PC-9 (cell line): ENCODE data around the gene ZNF790. TPM values are rescaled to one million over a fixed set of nuclear protein-coding genes. Genes with fewer than 3 reads are reported as not detected.

Experiments used
- BruUV-seq: library from RNA; stranded (reverse); fragments of 400-500 nt; replicated peaks from 2 replicates; lab custom pipeline; 2021; lab: Mats Ljungman, UMichigan
- CTCF ChIA-PET: fragments of 300-600 bp; sonication (Branson Sonifier 250); formaldehyde crosslinking; loops from one replicate; lab custom pipeline; 2022; ENCODE audit warnings: antibody characterized with exemption; lab: Charles Lee
- POLR2A ChIA-PET: fragments of 300-600 bp; sonication (Branson Sonifier 250); formaldehyde crosslinking; loops from one replicate; lab custom pipeline; 2022; ENCODE audit warnings: antibody characterized with exemption; ENCODE audit not compliant: unreplicated experiment; lab: Charles Lee
- DNase-seq, 2 experiments: peaks; one replicate each; pipeline versions ENCODE4 v3.0.0 to v3.0.0-alpha.2; 2015 to 2022; ENCODE audit warnings: mixed read lengths in 1 of 2
- H2AFZ ChIP-seq: fragments of 200-600 bp; sonication (generic); 2 replicates; pipeline ENCODE4 v1.8.1; 2017; ENCODE audit warnings: antibody characterized with exemption
- H3F3A ChIP-seq: fragments of 200-600 bp; sonication (generic); 2 replicates; pipeline ENCODE4 v1.8.1; 2017; ENCODE audit warnings: antibody characterized with exemption, mild to moderate bottlenecking, low read depth; ENCODE audit not compliant: insufficient read depth
- H3K27ac ChIP-seq: fragments of 200-600 bp; sonication (generic); 2 replicates; pipeline ENCODE4 v1.6.1; 2016; ENCODE audit warnings: mixed run types
- H3K27me3 ChIP-seq: fragments of 200-600 bp; sonication (generic); 2 replicates; pipeline ENCODE4 v1.6.1; 2016; ENCODE audit warnings: low read depth, mixed run types; ENCODE audit not compliant: insufficient read depth
- H3K36me3 ChIP-seq: fragments of 200-600 bp; sonication (generic); 2 replicates; pipeline ENCODE4 v1.6.1; 2016; ENCODE audit warnings: low read depth, mixed run types
- H3K4me1 ChIP-seq: fragments of 200-600 bp; sonication (generic); replicated peaks from 2 replicates; pipeline ENCODE4 v1.6.1; 2016; ENCODE audit warnings: mixed run types; ENCODE audit not compliant: insufficient read depth
- H3K4me2 ChIP-seq: fragments of 200-600 bp; sonication (generic); 2 replicates; pipeline ENCODE4 v1.6.1; 2017; ENCODE audit warnings: mixed run types
- H3K4me3 ChIP-seq: fragments of 200-600 bp; sonication (generic); 2 replicates; pipeline ENCODE4 v1.6.1; 2016; ENCODE audit warnings: mixed run types
- H3K79me2 ChIP-seq: fragments of 200-600 bp; sonication (generic); 2 replicates; pipeline ENCODE4 v1.6.1; 2017; ENCODE audit warnings: low read depth, mixed run types
- H3K9me2 ChIP-seq: fragments of 200-600 bp; sonication (generic); 2 replicates; pipeline ENCODE4 v1.8.1; 2017; ENCODE audit warnings: mild to moderate bottlenecking; ENCODE audit not compliant: insufficient read depth
- H3K9me3 ChIP-seq: fragments of 200-600 bp; sonication (generic); 2 replicates; pipeline ENCODE4 v1.8.1; 2016; ENCODE audit warnings: low read depth; ENCODE audit not compliant: insufficient read depth
- H4K20me1 ChIP-seq: fragments of 200-600 bp; sonication (generic); 2 replicates; pipeline ENCODE4 v1.8.1; 2017; ENCODE audit not compliant: insufficient read depth
- EZH2 ChIP-seq: fragments of 200-600 bp; sonication (generic); IDR thresholded peaks from 2 replicates; pipeline ENCODE4 v1.8.0; 2017; ENCODE audit warnings: antibody characterized with exemption, low read depth
- intact Hi-C: fragments of 100-400 bp; cut with micrococcal nuclease; formaldehyde crosslinking; loops from one replicate; pipeline ENCODE4 v1.10.0; 2022; ENCODE audit not compliant: unreplicated experiment
- total RNA-seq: library from RNA; stranded (reverse); gene quantifications from 2 replicates; pipeline ENCODE4 v1.2.3, GENCODE V29; 2021
- TF ChIP-seq, protein P1 (sequence below): fragments of 200-600 bp; sonication (generic); conservative IDR thresholded peaks from 2 replicates; pipeline ENCODE4 v1.6.1; 2017; ENCODE audit warnings: mixed run types, antibody characterized with exemption, mild to moderate bottlenecking, moderate library complexity

Gene ZNF790
- total RNA-seq, 1 experiment from 2014 or later = 5.0 TPM

DNA sequence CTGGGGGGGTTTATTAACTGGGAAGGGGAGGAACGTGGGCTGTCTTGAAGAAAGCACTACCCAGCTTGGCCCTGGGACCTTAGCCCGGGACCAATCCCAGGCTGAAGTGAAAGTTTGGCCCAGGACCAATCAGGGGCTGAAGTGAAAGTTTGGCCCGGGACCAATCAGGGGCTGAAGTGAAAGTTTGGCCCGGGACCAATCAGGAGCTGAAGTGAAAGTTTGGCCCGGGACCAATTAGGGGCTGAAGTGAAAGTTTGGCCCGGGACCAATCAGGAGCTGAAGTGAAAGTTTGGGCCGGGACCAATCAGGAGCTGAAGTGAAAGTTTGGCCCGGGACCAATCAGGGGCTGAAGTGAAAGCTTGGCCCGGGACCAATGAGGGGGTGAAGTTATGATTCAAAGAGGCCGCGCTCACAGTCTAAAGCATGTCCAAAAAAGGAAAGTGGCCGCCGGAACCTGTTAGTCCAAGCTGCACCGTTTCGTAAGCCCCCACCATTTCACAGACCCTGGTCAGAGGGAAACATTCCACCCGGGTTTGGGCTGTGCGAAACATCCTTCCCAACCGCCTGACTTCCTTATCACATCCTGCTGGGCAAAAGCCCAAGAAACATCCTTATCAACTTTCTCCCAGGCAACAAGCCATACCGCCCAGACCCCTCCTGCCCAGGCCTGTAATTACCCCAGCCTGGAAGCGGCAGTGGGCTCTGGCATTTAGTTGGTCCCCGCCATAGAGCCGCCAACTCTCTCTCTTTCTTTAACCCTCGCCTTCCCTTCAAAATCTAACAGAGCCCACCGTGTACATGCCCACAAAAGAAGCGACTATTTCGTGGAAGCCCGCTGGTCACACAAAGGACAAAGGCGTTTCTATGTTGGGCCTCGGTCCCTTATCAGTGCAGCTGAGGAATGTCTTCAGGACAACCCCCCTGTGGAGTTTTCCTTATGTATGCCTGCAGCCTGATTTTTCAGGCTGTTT, 66.6 kb downstream of the ZNF790 start:
- TSS peak; percentile 100 for BruUV-seq
- Histone ChIP-seq H2AFZ (peak overlapping the region; percentile 97), H3K36me3 (no peaks in the 10 kb centered on the region), H3K4me3 (peak overlapping the region; percentile 81), H3K9me2 (no peaks in the 10 kb centered on the region), H3K9me3 (peaks cover 23% of the 10 kb centered on the region), H4K20me1 (no peaks in the 10 kb centered on the region), H3K4me1 (no peaks in the 10 kb centered on the region), H3F3A (no peaks in the 10 kb centered on the region; the same call in 1 of the 2 replicates), H3K27ac (no peak overlapping the region), H3K4me2 (peak overlapping the region; percentile 90), H3K27me3 (no peaks in the 10 kb centered on the region), H3K79me2 (peaks cover 8% of the 10 kb centered on the region; the same call in 1 of the 2 replicates)
- peak; percentile 76 for DNase-seq
- intact Hi-C loops = loop anchor here (1.0 to 10.0 kb wide), 6 partner anchors 79 to 557 kb away; partner anchors contain the start of genes ZFP14, ZNF146, ZNF345 and ZNF461
- CTCF ChIA-PET = interaction anchor here (0.6 kb wide), 1 partner anchor 553 kb away, joined by 3 read pairs; no protein-coding TSS in a partner anchor
- POLR2A ChIA-PET = interaction anchor here (0.5 to 0.7 kb wide), 4 partner anchors 106 to 632 kb away, joined by 3 to 10 read pairs (median 5); partner anchors contain the start of gene ZNF565
- TF ChIP-seq EZH2 = no peak
- TF ChIP-seq, protein P1, sequence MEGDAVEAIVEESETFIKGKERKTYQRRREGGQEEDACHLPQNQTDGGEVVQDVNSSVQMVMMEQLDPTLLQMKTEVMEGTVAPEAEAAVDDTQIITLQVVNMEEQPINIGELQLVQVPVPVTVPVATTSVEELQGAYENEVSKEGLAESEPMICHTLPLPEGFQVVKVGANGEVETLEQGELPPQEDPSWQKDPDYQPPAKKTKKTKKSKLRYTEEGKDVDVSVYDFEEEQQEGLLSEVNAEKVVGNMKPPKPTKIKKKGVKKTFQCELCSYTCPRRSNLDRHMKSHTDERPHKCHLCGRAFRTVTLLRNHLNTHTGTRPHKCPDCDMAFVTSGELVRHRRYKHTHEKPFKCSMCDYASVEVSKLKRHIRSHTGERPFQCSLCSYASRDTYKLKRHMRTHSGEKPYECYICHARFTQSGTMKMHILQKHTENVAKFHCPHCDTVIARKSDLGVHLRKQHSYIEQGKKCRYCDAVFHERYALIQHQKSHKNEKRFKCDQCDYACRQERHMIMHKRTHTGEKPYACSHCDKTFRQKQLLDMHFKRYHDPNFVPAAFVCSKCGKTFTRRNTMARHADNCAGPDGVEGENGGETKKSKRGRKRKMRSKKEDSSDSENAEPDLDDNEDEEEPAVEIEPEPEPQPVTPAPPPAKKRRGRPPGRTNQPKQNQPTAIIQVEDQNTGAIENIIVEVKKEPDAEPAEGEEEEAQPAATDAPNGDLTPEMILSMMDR = no peak

Other genes with a start within 250 kb of the ZNF790 start
- 0.55 TPM in 1 of 2 replicates, not detected in the other for gene ZNF382, start 233.1 kb downstream of the ZNF790 start, total RNA-seq
- gene ZNF461, start 171.6 kb downstream of the ZNF790 start, total RNA-seq = 5.2 and 9.2 TPM in 2 replicates
- 7.0 and 7.9 TPM in 2 replicates for gene ZNF567, start 150.8 kb downstream of the ZNF790 start, total RNA-seq
- 4.0 and 6.0 TPM in 2 replicates for gene ZNF850, start 65.6 kb downstream of the ZNF790 start, total RNA-seq
- 7.1 and 8.2 TPM in 2 replicates for gene ZNF345, start 12.5 kb upstream of the ZNF790 start, total RNA-seq
- 2.6 and 3.1 TPM in 2 replicates for gene ZNF829, start 77.9 kb upstream of the ZNF790 start, total RNA-seq
- 5.8 and 6.4 TPM in 2 replicates for gene ZNF568, start 77.9 kb upstream of the ZNF790 start, total RNA-seq
- 4.7 and 8.7 TPM in 2 replicates for gene ZNF420, start 240.0 kb upstream of the ZNF790 start, total RNA-seq